HG02885 (cell line): ENCODE results near the gene CELA3B.
A peak's percentile ranks its signal among the peaks of the same experiment; 100 is the strongest.
"Not testable (repeated sequence)": the region's sequence is repeated elsewhere in the genome, so short reads cannot be mapped to it uniquely, and the experiment has no call there.

Source experiments
- ATAC-seq: cut with Tn5 transposase; IDR thresholded peaks from one replicate; pipeline ENCODE4 v1.9.1; 2021; ENCODE audit warnings: mild to moderate bottlenecking; ENCODE audit not compliant: unreplicated experiment, poor library complexity

The CELA3B gene

DNA sequence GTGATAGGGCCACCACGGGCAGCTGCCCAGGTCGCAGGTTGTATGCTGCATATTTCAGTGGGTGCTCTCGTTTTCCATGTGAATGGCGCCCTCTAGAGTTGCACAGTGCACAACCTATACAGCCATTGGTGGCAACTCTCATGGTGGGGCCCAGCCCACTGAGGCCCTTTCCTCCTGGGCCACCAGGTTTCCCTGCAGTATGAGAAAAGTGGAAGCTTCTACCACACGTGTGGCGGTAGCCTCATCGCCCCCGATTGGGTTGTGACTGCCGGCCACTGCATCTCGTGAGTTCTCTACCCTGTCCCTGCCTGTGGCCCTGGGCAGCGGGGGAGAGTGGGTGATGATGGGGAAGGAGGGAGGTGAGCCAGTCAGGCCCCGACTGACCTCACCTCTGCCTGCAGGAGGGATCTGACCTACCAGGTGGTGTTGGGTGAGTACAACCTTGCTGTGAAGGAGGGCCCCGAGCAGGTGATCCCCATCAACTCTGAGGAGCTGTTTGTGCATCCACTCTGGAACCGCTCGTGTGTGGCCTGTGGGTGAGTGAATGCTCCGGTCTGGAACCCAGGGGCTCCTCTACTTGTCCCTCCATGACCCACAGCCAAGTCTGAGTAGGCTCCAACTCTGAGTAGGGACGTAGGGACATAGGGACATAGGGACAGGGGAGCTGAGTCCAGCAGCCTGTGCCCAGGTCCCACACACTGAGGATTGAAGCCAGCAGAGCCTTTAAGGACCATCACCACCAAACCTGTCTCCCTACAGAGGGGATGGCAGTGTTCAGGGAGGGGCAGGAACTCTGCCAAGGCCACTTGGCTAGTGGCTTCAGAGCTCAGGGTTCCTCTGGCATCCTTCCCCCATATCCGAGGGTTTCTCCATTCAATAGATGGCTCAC is 28.7 kb downstream of the CELA3B start:
- not testable (repeated sequence) for ATAC-seq

GRCh38 chr1:22006736-22007135 is 29.9 kb downstream of the CELA3B start:
- not testable (repeated sequence) for ATAC-seq

- ATAC-seq: not testable (repeated sequence)
Observed at GRCh38 chr1:22007262-22007661, 30.4 kb downstream of the CELA3B start.

- ATAC-seq: not testable (repeated sequence)
Observed at GRCh38 chr1:22009566-22009965, 32.7 kb downstream of the CELA3B start.

DNA sequence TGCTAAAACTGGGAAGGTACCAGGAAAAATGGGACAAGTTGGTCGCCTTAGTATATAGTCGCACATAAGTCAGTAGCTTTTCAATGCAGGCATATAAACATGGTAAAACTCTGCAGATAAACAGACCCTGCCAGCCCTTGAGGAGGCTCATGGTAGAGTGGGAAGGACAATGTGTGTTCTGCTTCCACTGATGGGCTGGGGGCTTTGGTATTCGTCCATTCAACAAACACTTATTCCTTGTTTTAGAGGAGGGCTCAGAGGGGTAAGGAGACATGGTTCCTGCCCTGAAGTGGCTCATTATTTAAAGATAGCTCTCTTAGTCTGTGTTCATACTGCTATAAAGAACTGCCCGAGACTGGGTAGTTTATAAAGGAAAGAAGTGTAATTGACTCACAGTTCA is 35.9 kb downstream of the CELA3B start:
- ATAC-seq: not testable (repeated sequence)

DNA sequence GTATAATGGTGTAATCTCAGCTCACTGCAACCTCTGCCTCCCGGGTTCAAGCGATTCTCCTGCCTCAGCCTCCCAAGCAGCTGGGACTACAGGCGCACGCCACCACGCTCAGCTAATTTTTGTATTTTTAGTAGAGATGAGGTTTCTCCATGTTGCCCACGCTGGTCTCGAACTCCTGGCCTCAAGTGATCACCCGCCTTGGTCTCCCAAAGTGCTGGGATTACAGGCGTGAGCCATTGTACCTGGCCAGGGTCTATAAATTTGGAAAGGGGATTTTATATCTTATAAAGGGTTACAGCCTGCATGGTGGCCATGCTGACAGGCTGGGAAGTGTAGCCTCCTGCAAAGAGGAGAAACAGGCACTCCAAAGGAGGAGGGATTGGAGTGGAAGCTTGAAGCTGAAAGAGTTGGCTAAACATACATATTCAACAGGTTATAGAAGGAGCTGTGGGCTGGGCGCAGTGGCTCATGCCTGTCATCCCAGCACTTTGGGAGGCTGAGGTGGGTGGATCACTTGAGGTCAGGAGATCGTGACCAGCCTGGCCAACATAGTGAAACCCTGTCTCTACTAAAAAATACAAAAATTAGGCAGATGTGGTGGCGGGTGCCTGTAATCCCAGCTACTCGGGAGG is 37.9 kb downstream of the CELA3B start:
- ATAC-seq: not testable (repeated sequence)

DNA sequence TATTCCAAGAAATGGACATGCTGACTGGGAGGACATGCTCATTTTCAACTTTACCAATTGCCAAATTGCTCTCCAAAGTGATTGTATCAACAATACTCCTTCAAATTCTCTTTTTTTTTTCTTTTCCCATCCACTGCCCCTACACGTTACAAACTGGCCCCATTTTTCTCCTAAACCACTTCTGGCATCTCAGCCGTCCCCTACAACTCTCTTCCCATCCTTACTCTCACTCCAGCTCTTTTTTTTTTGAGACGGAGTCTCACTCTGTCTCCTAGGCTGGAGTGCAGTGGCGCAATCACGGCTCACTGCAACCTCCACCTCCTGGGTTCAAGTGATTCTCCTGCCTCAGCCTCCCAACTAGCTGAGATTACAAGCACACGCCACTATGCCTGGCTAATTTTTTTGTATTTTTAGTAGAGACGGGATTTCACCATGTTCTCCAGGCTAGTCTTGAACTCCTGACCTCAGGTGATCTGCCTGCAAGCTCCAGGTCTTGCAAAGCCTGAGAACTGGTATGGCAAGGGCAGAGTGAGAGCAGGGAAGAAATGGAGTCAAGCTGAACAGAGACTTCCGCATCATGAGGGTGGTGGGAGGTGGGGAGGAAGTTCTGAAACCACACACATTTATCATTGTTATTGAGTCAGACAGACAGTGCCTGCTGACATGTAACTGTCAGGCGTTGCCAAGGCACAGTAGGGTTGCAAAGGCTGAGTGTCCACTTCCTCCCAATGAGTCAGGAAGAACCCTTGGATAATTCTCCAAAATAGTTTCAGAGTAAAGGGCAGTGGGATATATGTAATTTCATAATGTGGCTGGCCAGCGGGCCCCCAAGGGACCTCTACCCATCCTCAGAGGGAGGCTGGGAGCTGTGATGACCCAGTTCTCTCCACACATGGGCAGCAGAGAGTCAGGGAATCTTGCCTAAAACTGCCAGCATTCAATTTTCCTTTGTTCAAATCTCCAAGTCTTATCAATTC is 42.0 kb downstream of the CELA3B start:
- ATAC-seq: no peak

- no peak for ATAC-seq
Observed at GRCh38 chr1:22021061-22021460, 44.2 kb downstream of the CELA3B start.

- peak; percentile 34 for ATAC-seq
Observed at GRCh38 chr1:22024485-22025367, 47.9 kb downstream of the CELA3B start.

DNA sequence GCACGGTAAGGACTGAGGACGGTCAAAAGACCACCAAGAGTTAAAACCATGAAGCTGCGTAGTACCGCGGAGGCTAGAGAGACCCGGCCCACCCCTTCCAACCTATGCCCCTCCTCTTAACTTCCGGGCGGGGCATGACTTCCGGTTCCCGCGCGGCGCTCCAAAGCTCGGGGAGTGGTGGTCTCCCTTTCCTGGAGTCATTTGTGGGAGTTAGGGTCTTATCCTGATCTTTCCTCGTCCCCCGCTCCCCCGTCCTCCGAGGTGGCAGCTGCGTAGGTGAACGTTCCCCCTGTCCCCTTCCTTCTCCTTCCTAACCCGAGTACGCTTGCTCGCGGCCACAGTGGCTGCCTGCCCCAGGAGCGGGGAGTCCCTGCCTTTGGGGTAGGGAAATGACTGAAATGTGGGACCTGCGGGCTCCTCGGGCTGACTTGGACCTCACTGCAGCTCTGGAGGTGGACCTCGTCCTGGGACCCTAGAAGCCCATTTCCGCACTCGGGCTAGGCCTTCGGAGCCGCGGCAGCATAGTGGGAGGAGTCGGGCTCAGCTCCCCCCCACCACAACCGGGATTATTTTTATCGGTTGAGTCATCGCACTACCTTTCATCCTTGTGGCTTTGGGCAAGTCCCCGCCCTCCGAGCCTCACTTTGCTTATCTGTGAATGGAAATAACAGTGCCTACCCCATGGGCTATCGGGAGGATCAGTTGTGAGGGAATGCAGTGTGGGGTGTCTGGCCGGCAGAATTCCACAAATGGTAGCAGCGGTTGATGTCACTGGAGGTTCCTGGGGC is 48.7 kb downstream of the CELA3B start:
- ATAC-seq: peak; percentile 77

- no peak for ATAC-seq
Observed at GRCh38 chr1:22026924-22027289, 50.1 kb downstream of the CELA3B start.

GRCh38 chr1:22030057-22030456 is 53.2 kb downstream of the CELA3B start:
- ATAC-seq: no peak

GRCh38 chr1:22030473-22030872 is 53.7 kb downstream of the CELA3B start:
- no peak for ATAC-seq

DNA sequence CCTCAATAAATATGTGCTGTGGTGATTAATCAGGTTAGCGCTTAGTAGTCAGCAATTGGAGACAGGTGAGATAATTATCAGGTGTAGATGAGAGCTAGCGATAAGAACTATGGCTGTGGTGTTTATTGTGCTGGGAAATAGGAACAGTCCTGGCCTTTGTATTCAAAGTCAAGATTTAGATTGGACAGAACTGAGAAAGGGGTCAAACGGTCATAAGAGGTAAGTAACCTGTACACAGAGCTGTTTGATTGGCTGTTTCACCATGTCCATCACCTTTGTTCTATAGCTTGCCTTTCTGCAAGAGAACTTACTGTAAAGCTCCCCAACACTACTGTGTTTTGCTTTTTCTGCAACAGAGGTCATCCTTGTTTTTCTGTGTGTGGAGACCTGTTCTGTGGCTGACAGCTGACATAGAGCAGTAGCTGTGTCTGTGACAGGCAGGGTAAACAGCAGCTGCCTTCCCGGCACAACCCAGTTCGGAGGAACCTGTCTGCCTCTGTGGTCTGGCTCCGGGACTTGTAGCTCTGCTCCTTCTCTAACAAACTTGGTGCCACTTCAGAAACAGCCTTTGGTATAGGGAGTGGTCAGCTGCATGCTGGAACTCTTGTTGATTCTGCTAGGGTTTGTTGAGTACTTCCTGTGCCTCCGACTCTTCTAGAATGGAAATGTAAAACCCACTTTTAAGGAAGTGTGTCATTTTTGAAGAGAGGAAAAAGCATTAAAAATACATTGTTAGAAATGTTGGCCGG is 54.6 kb downstream of the CELA3B start:
- no peak for ATAC-seq

- not testable (repeated sequence) for ATAC-seq
Observed at GRCh38 chr1:22034834-22035233, 58.0 kb downstream of the CELA3B start.

DNA sequence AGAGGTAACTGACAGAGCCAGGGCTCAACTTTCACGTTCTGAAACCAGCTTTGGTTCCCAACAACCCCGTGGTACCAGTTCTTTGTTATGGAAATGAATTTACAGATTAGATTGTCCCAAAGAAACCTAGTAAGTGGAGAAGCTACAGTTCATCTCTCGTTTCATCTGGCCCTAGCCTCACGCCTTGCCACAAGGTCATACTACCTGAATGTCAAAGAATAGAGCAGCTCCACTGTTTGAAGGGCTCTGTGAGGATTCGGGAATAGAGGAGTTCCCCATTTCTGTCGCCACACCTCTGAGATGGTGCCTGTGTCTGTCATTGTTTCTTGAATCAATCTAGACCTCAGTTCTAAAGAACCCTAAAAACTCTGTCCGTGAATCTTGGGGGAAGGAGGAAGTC is 60.7 kb downstream of the CELA3B start:
- ATAC-seq: no peak

DNA sequence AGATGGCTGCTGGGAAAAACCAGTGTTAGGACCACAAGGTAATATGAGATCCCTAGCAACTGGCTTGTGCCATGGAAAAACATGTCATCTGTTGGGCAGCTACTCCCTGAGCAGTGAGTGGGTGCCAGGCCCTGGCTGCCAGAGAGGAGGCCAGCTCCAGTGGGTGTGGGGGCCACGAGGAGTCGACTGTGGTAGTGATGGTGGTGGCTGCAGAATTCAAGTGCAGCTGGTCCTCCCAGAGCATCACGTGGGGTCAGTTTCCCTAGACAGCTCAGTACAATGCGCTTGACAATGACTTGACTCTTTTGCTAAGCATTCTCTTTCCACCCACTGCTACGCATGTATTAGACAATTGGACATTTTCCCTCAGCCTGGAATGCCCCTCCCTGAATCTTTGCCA is 61.2 kb downstream of the CELA3B start:
- ATAC-seq: no peak
